ENCODE results near the gene ZBTB17. TPM values are rescaled to one million over a fixed set of nuclear protein-coding genes. Genes with fewer than 3 reads are reported as not detected.

Gene ZBTB17
- total RNA-seq, 1 donor from 2014 or later, result 51.5 TPM

DNA sequence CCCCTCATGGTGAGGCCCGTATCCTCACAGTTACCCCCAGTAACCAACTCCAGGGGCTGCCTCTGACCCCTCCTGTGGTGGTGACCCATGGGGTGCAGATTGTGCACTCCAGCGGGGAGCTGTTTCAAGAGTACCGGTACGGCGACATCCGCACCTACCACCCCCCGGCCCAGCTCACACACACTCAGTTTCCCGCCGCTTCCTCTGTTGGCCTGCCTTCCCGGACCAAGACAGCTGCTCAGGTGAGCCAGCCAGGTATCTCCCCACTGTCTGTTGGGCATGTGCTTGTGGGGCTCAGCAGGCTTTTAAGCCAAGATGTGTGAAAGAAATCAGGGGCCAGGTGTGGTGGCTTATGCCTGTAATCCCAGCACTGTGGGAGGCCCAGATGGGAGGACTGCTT, 39.9 kb downstream of the ZBTB17 start:
- H3K27me3 Mint-ChIP-seq (ENCODE audit: low read depth), result no peaks in the 10 kb centered on the region
- H3K36me3 Mint-ChIP-seq (ENCODE audit: low read depth), result peaks cover 31% of the 10 kb centered on the region
- no peaks in the 10 kb centered on the region for H3K9me3 Mint-ChIP-seq
- DNase-seq (ENCODE audit: low read depth, low spot score), result no peak
- H3K4me3 Mint-ChIP-seq, result no peak overlapping the region
- peaks cover 4% of the 10 kb centered on the region for H3K4me1 Mint-ChIP-seq
- no peak overlapping the region for H3K27ac Mint-ChIP-seq (ENCODE audit: unreplicated experiment)
- no peak for TF ChIP-seq CTCF (conservative IDR thresholded peaks at IDR 0.05)

- no peak for TF ChIP-seq CTCF (conservative IDR thresholded peaks at IDR 0.05)
- peaks cover 4% of the 10 kb centered on the region for H3K4me1 Mint-ChIP-seq
- H3K4me3 Mint-ChIP-seq, result no peak overlapping the region
- peaks cover 36% of the 10 kb centered on the region for H3K36me3 Mint-ChIP-seq (ENCODE audit: low read depth)
- no peak overlapping the region for H3K27ac Mint-ChIP-seq (ENCODE audit: unreplicated experiment)
- H3K27me3 Mint-ChIP-seq (ENCODE audit: low read depth), result no peaks in the 10 kb centered on the region
- no peaks in the 10 kb centered on the region for H3K9me3 Mint-ChIP-seq
- no peak for DNase-seq (ENCODE audit: low read depth, low spot score)
Measured at GRCh38 chr1:15935056-15935950, 40.6 kb downstream of the ZBTB17 start.

GRCh38 chr1:15934211-15935055, 41.5 kb downstream of the ZBTB17 start:
- Mint-ChIP-seq H3K36me3 (ENCODE audit: low read depth) (peaks cover 41% of the 10 kb centered on the region), H3K4me3 (no peak overlapping the region), H3K27ac (ENCODE audit: unreplicated experiment) (no peak overlapping the region), H3K27me3 (ENCODE audit: low read depth) (no peaks in the 10 kb centered on the region), H3K4me1 (peaks cover 4% of the 10 kb centered on the region), H3K9me3 (no peaks in the 10 kb centered on the region)
- TF ChIP-seq CTCF (conservative IDR thresholded peaks at IDR 0.05), result no peak
- no peak for DNase-seq (ENCODE audit: low read depth, low spot score)

DNA sequence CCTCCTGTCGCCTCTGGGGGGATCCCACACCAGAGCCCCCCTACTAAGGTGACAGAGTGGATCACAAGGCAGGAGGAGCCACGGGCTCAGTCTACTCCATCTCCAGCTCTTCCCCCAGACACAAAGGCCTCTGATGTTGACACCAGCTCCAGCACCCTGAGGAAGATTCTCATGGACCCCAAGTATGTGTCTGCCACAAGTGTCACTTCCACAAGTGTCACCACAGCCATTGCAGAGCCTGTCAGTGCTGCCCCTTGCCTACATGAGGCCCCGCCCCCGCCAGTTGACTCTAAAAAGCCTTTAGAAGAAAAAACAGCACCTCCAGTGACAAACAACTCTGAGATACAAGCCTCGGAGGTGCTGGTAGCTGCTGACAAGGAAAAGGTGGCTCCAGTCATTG, 42.2 kb downstream of the ZBTB17 start:
- Mint-ChIP-seq H3K4me3 (no peak overlapping the region), H3K27me3 (ENCODE audit: low read depth) (no peaks in the 10 kb centered on the region), H3K27ac (ENCODE audit: unreplicated experiment) (no peak overlapping the region), H3K36me3 (ENCODE audit: low read depth) (peaks cover 43% of the 10 kb centered on the region), H3K4me1 (peaks cover 4% of the 10 kb centered on the region), H3K9me3 (no peaks in the 10 kb centered on the region)
- no peak for DNase-seq (ENCODE audit: low read depth, low spot score)
- no peak for TF ChIP-seq CTCF (conservative IDR thresholded peaks at IDR 0.05)

- no peak for TF ChIP-seq CTCF (conservative IDR thresholded peaks at IDR 0.05)
- Mint-ChIP-seq H3K4me1 (peaks cover 3% of the 10 kb centered on the region), H3K27ac (ENCODE audit: unreplicated experiment) (no peak overlapping the region), H3K4me3 (no peak overlapping the region), H3K36me3 (ENCODE audit: low read depth) (peaks cover 49% of the 10 kb centered on the region), H3K27me3 (ENCODE audit: low read depth) (no peaks in the 10 kb centered on the region), H3K9me3 (no peaks in the 10 kb centered on the region)
- DNase-seq (ENCODE audit: low read depth, low spot score), result no peak
Measured at GRCh38 chr1:15932612-15933011, 43.3 kb downstream of the ZBTB17 start.

Data from neural crest cell (in vitro differentiated cells).